SKM-1 (cell line): ENCODE results near the gene PTPRCAP.
"Not testable (repeated sequence)": the region's sequence is repeated elsewhere in the genome, so short reads cannot be mapped to it uniquely, and the experiment has no call there.

ENCODE experiments used
- DNase-seq: peaks from one replicate; lab custom pipeline; 2025; ENCODE audit not compliant: unreplicated experiment; lab: John Stamatoyannopoulos, UW

PTPRCAP gene

DNA sequence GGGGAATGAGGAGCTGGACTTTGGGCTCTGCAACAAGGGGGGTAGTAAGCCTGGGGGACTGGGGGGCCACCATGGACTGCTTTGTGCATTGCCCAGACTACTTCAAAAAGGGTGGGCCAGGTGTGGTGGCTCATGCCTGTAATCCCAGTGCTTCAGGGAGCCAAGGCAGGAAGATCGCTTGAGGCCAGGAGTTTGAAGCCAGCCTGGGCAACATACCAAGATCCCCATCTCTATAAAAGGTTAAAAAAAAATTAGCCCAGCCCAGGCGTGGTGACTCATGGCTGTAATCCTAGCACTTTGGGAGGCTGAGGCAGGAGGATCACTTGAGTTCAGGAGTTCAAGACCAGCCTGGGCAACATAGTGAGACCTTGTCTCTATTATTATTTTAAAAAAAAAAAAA is 28.0 kb upstream of the PTPRCAP start:
- DNase-seq, result not testable (repeated sequence)

DNA sequence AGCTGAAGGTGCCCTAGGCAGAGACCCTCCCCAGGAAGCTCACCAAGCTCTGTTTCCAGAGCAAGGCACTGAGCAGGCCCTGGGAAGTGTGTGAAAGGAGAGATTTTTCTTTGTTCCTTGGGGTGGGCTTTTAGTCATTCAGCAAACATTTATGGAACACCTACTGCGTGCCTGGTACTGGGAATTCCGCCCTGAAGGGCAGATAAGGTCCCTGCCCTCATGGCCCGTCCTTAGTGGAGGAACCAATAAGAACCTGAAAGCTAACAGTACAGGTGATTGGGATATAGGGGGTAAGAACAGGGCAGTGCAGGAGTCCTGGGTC is 27.7 kb upstream of the PTPRCAP start:
- no peak for DNase-seq

DNA sequence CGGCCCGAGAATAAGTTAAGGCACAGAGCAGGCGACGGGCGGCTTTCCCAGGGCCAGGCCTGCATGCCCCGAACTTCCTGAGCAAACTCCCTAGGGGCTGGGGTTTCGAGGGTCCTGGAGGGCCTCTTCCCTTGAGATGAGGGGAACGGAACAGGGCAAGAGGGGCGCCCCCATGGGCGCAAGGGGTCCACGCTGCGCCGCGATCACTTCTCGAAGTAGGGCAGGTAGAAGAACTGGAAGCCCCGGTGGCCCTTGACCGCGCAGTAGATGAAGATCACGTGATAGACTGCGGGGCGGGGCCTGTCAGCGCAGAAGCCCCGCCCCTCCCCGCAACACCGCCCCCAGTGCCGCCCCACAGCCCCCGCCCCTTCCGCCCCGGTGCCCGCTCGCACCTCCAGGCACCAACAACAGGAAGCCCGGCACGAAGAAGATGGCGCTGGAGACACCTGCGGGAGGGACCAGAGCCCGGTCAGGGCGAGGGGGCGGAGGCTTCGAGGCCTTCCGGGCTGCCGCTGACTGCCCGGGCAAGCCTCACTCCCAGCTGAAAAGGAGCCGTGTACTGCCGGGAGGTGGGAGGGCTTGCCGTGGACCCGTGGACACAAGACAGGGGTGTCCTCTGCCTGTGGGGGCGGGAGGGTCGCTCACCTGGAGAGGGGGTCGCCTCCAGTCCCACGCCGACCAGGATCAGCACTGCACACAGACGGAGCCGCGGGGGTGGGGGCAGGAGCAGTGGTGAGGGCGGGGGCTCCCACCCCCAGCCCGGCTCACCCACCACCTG is 27.1 kb upstream of the PTPRCAP start:
- DNase-seq, result peak; percentile 68

DNA sequence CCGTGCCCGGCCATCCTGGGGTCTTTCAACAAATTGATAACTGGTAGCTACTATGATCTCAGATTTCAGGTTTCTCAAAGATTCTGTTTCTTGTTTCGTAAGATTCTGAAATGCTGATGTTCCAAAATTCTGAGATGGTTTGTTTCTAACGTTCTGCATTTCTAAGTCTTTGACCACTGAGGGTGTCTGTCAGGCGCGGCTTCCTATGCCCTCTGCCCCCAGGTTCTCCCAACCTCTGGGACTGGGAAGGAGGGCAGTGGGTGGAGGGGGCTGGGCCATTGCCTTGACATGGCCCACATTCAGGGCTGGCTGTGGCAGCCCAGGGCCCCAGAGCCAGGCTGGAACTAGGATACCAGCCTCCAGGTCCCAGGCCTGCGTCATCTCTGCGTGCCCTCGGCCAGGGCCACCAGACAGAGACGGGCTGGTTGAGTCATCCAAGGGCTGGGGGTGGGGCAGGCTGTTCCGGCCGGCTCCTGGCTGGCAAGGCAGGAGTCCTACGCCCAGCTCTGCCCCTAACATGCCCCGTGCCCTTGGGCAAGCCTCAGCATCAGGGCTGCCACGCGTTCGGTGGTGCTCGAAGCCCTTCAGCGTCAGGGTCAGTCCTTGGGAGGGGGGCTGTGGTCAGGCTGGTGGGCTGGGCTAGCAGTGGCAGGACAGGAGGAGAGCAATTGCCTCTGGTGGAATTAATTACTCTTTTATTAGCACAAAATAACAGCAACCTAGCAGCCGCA is 26.4 kb upstream of the PTPRCAP start:
- DNase-seq, result peak; percentile 20

DNA sequence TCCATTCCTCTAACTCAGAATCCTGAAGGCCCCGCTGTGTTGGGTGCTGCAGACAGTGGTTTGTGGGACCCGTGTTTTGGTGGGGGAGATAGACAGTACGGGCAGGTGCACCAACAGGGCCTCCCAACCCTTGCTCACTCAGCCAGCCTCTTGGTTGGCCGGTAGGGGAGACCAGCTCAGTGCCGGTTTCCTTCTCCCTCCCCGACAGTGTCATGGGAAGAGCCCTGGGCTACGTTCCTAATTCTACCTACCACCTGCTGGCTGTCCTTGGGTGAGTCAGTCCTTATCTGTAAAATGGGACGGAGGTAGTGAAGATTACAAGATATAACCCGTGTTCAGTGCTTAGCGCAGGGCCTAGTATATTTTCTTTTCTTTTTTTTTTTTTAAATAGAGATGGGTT is 25.7 kb upstream of the PTPRCAP start:
- DNase-seq, result no peak

DNA sequence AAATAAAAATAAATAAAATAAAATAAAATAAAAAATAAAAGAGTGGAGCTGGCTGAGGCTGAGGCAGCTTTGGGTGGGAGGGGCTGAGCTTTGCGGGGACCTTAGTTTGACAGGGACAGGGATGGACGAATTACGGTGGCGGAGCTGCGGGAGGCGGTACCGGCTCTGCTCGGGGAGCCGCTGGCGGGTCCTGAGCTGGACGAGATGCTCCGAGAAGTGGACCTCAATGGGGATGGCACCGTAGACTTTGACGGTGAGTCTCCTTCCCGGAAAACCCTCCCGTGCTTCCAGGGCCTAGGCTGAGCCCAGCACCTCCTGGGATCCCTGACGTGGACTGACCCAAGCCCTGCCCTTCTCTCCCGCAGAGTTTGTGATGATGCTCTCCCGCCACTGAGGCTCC is 20.8 kb upstream of the PTPRCAP start:
- DNase-seq, result no peak

DNA sequence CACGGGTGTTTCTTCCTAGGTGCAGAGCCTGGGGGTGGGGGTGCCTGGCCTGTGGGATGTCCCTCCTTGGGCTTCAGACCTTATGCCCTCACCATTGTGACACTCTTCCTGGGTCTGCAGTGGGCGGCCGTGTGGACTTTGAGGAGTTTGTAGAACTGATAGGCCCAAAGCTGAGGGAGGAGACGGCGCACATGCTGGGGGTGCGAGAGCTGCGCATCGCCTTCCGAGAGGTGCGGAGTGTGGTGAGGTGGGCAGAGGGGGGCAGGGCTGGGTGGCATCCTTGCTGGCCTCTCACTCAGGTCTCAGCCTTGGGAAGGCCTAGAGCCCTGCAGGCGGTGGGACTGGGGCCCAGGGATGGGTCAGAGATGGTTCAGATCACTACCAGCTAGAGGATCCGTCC is 20.0 kb upstream of the PTPRCAP start:
- no peak for DNase-seq

DNA sequence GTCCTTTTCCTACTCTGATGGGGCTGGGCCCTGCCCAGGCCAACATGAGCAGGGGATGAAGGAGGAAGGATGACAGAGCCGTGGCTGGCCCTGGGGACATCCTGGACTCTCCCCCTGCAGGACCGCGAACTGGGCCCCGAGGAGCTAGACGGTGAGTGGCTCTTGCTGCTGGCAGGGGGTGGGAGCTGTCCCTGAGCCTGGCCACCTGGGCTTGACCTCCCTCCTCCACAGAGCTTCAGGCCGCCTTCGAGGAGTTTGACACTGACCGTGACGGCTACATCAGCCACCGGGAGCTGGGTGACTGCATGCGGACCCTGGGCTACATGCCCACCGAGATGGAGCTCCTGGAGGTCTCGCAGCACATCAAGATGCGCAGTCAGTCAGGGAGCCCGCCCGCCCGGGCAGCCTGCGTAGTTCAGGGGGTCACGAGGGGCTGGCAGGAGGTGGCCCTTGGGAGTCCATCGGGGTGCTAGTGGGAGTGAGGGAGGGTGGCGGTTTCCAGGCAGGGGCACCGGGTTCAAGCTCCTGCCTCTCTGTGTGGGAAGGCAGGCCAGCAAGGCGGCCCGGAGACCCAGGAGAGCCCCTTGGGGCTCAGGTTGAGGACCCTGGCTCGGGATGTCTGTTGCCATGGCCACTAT is 18.7 kb upstream of the PTPRCAP start:
- DNase-seq, result no peak

DNA sequence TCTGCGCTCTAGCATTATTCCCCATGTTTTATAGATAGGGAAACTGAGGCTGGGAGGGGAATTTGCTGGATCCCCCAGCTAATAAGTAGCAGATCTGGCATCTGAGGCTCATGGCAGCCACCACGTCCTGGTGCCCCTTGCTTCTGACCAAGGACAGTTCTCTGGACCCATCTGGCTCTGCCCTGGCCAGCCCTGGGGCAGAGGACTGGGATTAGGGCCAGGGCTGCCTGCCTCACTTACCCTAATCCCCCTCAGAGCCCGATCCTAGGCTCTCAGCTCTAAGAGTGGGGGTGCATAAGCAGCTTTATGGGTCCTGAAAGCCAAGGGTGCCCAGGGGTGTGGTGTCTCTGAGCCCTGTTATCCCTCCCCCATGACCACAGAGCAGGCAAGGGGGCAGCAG is 17.6 kb upstream of the PTPRCAP start, which contains the start of gene CABP4:
TSS of gene CABP4 (plus strand) at position 301 of the 400 bp plus-strand sequence. CDS start at position 371, 70 bp downstream.
- DNase-seq, result no peak

DNA sequence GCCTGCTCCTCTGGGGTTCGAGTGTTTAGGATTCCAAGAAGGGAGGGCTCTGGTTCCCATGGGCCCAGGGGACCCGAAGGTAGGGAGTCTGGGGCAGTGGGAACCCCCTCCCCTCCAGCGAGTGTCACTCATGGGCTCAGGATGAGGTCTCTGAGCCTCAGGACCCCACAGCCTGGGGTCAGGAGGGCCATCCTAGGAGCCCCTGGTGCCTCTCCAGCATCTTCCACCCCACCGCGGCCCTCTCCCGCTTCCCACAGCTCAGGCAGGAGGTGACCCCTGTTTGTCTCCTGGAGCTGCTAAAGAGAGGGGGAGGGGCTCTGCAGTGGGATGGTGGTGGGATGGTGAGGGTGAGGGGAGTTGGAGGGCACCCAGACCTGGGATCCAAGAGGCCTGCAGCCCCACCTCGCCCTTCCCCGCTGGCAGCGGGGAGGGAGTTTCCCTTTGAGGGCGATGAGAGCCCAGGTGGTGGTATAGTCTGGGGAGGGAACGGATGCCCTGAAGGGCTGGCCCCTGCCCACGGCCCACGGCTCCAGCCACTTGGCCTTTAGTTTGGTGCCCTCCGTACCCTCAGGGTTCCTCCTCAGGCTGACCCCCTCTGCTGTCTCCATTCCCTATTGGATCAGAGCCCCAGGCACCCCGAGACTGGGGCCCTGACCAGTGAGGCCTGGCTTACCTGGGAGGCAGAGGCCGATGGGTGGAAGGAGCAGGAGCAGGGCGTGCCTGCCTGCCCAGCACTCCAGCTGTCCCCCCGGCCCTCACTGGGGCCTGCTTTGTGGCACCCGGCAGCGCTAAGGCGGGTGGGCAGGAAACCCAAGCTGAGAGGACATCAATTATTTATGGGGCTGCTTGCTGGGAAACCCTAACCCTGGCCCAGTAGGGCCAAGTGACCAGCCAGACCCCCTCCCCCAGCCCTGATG is 16.6 kb upstream of the PTPRCAP start:
- no peak for DNase-seq

DNA sequence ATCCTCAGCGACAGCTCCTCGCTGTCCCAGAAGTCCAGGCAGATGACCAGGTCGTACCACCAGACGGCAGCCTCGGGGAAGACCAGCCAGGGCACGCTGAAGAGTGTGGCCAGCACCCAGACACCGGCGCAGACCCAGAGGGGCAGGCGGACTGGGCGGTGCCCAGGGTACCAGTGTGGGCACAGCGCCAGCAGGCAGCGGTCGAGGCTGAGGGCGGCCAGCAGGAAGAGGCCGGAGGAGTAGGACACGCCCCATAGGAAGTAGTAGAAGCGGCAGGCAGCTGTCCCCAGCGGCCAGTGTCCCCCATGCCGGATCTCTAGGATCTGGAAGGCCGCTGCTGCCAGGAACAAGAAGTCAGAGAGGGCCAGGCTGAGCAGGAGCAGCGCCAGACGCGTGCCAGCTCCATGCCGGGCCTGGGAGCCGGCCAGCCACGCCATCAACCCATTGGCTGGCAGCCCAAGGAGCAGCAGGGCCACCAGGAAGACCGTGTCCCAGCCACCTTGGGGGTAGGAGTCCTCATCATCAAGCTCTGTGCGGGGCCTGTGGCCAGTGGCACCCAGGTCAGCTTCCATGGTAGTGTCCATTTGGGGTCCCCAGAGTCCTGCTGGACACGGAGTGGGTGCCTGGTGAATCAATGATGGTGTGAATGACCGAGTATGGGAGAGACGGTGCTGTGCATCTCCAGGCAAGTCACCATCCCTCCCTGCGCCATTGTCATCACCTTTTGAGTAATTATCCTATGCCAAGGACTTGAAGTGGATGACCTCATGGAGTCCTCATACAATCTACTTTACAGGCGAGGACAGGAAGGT is 14.9 kb upstream of the PTPRCAP start, which contains the start of gene GPR152:
TSS of gene GPR152 (minus strand) at position 589 of the 812 bp plus-strand sequence. CDS start at position 584, 5 bp downstream.
- no peak for DNase-seq

DNA sequence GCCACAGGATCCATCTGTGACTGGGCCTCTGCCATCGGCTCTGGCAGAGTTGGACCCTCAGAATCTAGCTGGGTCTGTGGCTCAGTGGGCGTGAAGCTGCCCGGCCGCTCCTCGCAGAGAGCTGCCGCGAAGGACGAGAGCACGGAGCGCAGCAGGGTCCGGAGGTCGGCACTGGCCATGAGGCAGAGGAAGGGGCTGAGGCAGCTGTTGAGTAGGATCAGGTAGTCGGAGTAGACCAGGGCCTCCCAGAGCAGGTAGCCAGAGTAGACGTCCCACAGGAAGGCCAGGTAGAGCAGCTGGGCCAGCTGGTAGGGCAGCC is 14.1 kb upstream of the PTPRCAP start:
- DNase-seq, result no peak

DNA sequence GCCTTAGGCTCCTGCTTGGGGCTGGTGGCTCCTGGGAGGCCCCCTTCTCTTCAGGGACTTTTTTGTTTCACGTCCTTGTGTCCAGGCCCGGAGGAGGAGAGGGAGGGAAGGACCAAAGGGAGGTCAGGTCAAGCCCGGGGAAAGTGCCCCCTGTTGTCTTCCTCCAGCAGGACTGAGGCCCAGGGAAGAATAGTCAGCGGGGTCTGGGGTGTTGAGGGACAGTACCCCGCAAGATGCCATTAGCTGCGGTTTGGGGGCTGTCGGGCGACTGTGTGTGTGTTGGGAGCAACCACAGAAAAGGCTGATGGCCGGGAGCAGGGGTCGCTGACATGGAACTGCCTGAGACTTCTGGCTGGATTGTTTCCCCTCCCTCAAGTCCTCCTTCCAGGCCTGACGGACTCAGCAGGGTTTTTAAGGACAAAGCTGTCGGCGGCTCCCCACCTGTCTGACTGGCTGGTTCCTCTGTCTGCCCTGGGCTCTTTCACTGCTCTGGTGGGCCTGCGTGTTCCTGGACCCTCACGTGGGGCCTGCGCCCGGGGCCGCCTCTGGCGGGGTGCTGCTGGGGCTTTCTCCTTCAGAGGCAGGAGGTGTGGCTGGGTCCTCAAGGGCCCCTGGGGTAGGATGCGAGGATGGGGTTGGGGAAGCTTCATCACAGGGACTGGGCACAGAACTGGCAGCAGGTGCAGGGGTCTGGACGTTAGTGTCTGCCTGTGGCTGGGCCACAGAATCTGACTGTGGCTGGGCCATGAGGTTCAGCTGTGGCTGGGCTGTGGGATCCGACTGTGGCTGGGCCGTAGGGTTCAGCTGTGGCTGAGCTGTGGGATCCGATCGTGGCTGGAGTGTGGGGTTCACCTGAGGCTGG is 13.5 kb upstream of the PTPRCAP start:
- no peak for DNase-seq

DNA sequence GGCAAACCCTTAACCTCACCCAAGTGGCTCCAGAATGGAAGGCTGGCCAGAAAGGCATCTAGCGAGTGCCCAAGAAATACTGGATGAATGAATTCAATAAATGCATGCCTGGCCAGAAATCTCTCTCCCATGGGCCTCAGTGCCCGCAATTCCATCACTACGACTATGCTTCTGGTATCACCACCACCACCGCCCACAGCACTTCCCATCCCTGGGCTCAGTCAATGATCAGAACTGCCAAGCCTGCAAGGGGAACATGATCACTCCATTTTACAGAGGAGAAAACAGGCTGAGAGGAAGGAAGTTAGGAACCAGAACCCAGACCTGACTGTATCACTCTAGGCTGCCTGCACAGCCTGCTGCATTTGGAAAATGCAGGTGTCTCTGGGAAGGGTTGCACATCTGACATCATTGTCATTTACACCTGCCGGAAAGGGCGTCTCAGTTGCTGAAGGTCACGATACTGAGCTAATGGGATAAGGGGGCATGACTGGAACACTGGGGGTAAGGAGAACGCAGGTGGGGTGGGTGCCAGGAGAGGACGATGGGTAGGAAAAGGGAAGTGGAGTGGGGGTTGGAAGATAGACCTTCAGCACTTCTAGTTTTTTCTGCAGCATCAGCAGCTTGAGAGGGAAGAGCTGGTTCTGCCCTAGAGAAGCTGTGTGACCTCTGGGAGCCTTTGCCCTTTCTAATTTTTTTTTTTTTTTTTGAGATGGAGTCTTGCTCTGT is 11.8 kb upstream of the PTPRCAP start:
- peak; percentile 46 for DNase-seq

DNA sequence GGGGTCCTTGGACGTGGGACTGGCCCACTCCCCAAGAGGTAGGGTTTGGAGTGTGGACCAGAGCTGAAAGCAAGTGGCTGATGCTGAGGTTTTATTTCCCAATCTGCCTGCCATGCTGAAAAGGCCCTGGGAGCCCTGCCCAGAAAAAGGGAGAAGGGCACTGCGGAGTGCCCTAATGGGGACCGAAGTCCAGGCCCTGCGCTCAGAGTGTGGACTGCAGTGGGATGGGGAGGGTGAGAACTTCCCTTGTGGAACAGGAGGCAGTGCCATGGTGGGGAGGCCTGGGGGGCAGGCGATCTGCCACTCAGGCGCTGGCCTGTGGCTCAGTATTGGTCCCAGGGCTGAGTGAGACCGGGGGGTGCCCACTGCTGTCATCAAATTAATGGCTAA is 10.7 kb upstream of the PTPRCAP start:
- DNase-seq, result no peak

DNA sequence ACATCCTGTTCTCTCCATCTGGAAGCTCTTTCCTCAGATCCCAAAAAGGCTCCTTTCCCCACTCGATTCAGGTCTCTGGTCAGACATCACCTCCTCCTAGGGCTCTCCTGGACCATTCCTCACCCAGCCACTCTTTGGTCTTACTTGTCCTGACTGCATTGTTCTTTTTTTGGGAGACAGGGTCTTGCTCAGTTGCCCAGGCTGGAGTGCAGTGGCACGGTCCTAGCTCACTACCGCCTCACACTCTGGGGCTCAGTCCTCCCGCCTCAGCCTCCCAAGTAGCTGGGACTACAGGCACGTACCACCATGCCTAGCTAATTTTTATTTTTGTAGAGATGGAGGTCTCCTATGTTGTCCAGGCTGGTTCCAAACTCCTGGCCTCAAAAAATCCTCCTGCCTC is 8.0 kb upstream of the PTPRCAP start:
- DNase-seq, result no peak

DNA sequence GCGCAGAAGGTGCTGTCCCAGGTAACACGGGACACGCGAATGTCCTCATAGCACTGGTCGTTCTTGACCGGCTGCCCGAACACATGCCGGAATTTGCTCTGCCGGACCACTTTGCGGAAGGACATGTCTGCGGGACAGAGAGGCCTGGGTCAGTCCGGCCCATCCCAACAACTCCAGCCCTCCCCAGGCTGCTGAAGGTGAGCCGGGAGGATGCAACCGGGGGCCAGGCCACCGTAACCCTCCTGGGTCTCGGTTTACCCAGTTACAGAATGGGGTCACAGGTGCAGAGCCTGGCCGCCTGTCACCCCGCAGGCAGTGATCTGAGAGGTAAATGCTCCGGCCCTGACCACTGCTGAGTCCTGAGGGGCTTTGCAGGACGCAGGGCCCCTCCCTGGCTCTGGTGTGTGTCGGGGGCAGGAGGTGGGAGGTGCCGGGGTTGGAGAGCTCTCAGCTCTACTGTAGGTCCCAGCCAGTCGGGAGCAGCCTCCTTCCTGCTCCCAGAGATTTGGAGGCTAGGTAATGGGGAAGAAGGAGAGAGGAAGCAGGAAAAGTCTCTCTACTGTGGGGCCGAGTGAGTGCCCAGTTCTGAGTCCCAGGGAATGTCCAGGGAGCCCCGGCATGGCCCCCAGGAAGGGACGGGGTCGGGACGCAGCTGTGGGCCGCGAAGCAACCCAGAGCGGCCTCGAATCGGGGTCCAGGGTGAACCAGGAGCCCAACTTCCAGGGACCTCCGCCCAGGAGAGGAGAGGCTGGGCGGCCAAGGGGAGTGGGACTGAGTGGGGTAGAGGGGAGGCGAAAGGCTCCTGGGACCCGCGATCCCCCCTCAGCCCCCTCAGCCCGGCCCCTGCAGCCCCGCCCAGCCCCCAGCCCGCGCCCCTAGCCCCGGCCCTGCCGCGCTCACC is 5.3 kb upstream of the PTPRCAP start:
- DNase-seq, result no peak
